Fibroblast of skin of back (primary cell): ENCODE measurements around the gene ZNF579.

ENCODE experiments used
- DNase-seq: peaks from one replicate; pipeline ENCODE4 v3.0.0-alpha.2; 2013

The ZNF579 gene

GRCh38 chr19:55611983-55612645 lies 31.5 kb upstream of the ZNF579 start:
- no peak for DNase-seq

GRCh38 chr19:55611300-55611982 lies 30.8 kb upstream of the ZNF579 start:
- no peak for DNase-seq

DNA sequence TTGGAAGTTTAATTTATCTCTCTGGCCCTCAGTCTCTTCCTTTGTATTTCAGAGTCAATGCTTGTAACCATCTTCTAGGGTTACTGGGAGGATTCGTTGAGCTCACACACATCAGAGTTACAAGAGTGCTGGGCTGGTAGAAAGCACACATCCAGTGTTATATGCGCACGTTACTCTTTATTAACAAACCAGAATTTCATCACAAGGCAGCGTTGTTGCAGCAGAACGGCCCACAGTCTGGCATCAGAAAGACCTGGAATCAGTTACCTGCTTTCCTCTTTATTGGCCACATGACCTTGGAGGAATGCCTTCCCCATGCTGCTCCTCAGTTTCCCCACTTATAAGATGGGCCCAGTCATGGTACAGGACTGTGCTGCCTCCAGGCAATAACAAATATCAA lies 28.7 kb upstream of the ZNF579 start:
- DNase-seq: no peak

- no peak for DNase-seq
These were observed 26.2 kb upstream of the ZNF579 start for GRCh38 chr19:55606817-55607216.

DNA sequence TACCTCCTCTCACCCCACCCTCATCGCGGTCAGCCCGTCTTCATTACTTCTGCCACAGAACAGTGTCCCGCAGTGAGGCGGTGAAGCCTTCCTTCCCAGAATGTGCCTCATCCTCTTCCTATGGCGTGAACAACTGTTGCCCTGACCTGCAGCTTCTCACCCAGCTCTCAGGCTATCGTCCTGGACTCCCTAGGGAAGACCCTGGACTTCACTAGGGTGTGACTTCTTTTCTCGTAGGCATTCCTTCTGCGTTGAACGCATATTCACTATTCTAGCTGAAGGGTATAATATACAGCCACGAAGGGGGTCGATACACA lies 25.8 kb upstream of the ZNF579 start:
- DNase-seq: no peak

- DNase-seq: peak; percentile 85
These were observed 25.2 kb upstream of the ZNF579 start, which contains the start of gene ZNF865 for GRCh38 chr19:55605637-55606470. TSS of gene ZNF865 (plus strand) at chr19:55605647. CDS start at chr19:55613619, 7,972 bp downstream.

DNA sequence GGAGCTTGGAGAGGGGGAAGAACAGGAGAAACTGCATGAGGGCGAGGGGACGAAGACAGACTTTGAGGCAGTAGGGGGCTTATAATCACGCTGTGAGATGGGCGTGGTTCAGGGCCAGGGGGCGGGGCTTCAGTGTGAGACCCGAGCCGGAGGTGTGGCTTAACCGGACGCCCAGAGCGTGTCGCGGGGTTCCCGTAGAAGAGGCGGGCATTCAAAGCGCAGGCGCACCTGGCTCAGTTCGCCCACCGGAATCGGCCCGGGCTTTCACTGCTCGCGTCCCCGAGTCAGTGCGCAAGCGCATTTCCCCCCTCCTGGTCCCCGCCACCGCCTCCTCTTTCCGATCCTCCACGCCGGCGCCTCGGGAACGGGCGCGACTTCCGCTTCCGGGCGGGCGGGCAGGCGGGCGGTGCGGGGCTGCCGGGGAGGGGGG lies 24.6 kb upstream of the ZNF579 start:
- DNase-seq: peak; percentile 96

DNA sequence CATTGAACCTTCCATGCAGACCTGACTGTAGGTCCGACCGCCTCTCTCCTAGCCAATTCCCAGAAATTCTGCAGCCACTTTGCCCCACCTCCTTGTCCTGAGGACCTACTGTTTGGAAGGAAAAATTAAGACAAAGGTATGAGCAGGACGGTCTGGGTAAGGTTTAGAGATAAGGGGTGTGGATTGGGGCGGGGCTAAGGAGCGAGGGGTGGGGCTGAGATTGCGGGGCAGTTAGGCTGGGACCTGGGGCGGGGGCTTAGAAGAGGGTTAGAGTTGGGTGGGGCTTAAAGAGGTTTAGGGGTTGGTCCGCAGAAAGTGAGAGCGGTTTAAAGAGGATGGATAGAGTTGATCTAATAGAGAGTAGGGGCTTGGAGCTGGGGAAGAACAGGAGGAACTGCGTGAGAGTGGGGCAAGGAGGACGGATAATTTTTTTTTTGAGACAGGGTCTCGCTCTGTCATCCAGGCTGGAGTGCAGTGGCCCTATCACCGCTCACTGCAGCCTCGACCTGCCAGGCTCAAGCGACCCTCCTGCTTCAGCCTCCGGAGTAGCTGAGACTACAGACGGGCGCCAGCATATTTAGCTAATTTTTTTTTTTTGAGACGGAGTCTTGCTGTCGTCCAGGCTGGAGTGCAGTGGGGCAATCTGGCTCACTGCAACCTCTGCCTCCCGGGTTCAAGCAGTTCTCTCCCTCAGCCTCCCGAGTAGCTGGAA lies 23.1 kb upstream of the ZNF579 start:
- DNase-seq: no peak

GRCh38 chr19:55603115-55603514 lies 22.5 kb upstream of the ZNF579 start:
- no peak for DNase-seq

GRCh38 chr19:55602104-55603001 lies 21.7 kb upstream of the ZNF579 start:
- no peak for DNase-seq

- no peak for DNase-seq
These were observed 20.4 kb upstream of the ZNF579 start for GRCh38 chr19:55601084-55601483.

- no peak for DNase-seq
These were observed 20.0 kb upstream of the ZNF579 start for GRCh38 chr19:55600662-55601028.

GRCh38 chr19:55599842-55600661 lies 19.4 kb upstream of the ZNF579 start, which contains the start of gene ZNF524:
TSS of gene ZNF524 (plus strand) at chr19:55600288. CDS start at chr19:55602113, 1,825 bp downstream.
- peak; percentile 89 for DNase-seq

DNA sequence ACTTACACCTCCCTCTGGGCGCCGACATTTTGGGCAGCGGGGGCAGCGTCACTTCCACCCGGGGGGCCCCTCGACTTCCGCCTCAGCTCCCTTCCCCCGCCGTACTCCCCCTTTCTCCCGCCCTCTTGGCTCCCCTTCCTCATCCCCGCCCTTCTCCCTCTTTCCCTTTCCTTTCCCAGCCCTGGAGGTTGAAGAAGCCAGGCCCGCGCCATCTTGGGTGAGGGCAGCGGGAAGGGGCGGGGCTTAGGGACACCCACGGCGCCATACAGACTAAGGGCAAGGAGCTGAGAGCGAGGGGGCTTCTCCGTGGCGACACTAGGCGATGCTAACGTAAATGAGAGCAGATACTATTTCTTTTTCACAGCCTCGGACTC lies 18.8 kb upstream of the ZNF579 start, which contains the start of gene FIZ1:
FIZ1 (minus strand) TSS at position 50 of the 374 bp plus-strand sequence. CDS start 1,652 bp downstream, outside the sequence.
- peak; percentile 99 for DNase-seq

- peak; percentile 95 for DNase-seq
These were observed 18.2 kb upstream of the ZNF579 start for GRCh38 chr19:55598719-55599467.

DNA sequence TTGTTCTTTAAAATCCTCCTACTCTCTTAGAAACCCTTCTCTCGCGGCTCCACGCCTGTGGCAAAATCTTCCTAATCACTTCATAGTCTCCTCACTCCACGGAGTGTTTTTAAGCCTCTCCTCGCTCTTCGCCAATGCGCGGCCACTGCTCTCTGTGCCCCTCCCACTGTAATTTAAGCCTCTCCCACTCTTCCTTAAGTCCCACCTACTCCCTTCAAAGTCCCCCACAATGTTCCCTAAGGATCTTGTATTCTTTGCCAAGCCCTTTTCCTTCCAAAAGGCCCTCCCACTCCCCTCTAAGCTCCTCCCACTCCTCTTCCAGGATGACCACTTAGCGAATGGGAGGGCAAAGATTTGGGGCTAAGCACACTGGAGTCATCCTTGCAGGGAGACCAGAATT lies 17.4 kb upstream of the ZNF579 start:
- DNase-seq: no peak

DNA sequence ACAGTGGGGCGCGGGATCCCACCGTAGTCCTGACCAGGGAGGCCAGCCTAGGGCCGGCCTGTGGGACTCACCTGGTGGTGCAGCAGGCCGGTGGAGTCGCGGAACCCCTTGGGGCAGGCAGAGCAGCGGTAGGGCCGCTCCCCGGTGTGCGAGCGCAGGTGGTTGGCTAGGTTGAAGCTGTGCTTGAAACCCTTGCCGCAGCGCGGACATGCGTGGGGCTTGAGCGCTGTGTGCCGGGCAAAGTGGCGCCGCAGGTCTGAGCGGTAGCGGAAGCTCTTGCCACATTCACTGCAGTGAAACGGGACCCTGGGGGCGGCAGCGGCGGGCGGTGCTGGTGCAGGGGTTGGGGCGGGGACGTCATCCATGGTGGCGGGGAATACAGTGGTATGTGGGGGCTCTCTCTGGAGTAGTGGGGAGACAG lies 16.9 kb upstream of the ZNF579 start:
- no peak for DNase-seq

- no peak for DNase-seq
These were observed 15.7 kb upstream of the ZNF579 start for GRCh38 chr19:55596304-55596703.

DNA sequence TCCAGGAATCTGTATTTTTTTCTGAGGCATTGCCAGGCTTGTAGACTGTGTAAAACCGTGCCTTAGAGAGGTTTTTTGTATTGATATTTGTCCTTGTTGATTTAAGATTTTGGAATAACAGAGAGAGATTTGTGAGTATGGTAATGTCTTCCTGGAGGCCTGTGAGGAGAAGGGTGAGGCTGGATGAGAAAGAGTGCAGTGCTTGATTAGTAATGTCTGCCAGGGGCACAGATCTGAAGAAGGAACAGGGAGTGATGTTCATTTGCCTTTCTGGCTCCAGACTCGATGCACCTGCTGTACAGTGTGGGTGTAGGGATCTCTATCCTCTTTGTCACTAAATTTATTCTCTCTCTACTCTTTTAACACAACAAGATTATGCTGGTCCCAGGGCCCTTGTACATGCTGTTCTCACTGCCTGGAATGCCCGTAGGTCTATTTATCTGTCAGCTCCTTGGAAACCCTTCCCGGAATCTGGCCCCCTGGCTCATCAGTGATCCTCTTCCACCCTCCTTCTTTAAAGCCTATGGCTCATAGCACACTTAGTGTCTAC lies 14.4 kb upstream of the ZNF579 start:
- no peak for DNase-seq
